H1 (cell line): ENCODE results near the gene RPTOR. TPM values are rescaled to one million over a fixed set of nuclear protein-coding genes. Genes with fewer than 3 reads are reported as not detected.
A peak's percentile ranks its signal among the peaks of the same experiment; 100 is the strongest.

ENCODE experiments used
- CTCF ChIA-PET: fragments of 300-600 bp; sonication (Branson Sonifier 250); formaldehyde crosslinking; loops from one replicate; lab custom pipeline; 2021; ENCODE audit not compliant: partially characterized antibody; lab: Charles Lee
- POLR2A ChIA-PET: fragments of 300-600 bp; sonication (Branson Sonifier 250); formaldehyde crosslinking; loops from one replicate; lab custom pipeline; 2021; ENCODE audit warnings: inconsistent platforms; ENCODE audit not compliant: partially characterized antibody; lab: Charles Lee
- DNase-seq, 2 experiments: peaks; one replicate each; pipeline versions ENCODE4 v3.0.0 to v3.0.0-alpha.2; 2010 to 2022; ENCODE audit warnings: low spot score in 2 of 2, low read depth in 1 of 2, mixed read lengths in 1 of 2
- FAIRE-seq: peaks from 2 replicates; lab custom pipeline; 2011; peaks lifted over from hg19 to GRCh38; lab: Jason Lieb, UNC
- H2AFZ ChIP-seq: 2 replicates; pipeline ENCODE4 v1.8.1; 2012; ENCODE audit warnings: low read length, inconsistent platforms
- H2AK5ac ChIP-seq: 2 replicates; pipeline ENCODE4 v1.6.1; 2013; ENCODE audit warnings: low read depth, low read length
- H2BK120ac ChIP-seq: replicated peaks from 2 replicates; pipeline ENCODE3; 2013; ENCODE audit warnings: low read depth, low read length, inconsistent platforms
- H2BK12ac ChIP-seq: 2 replicates; pipeline ENCODE4 v1.6.1; 2013; ENCODE audit warnings: low read depth, low read length
- H2BK15ac ChIP-seq: 2 replicates; pipeline ENCODE4 v1.6.1; 2013; ENCODE audit warnings: low read length
- H2BK20ac ChIP-seq: 2 replicates; pipeline ENCODE4 v1.6.1; 2013; ENCODE audit warnings: low read length
- H2BK5ac ChIP-seq: 2 replicates; pipeline ENCODE4 v1.6.1; 2013; ENCODE audit warnings: low read depth, low read length
- H3K14ac ChIP-seq: 2 replicates; pipeline ENCODE4 v1.6.1; 2013; ENCODE audit warnings: inconsistent platforms; ENCODE audit not compliant: insufficient read length
- H3K18ac ChIP-seq: 2 replicates; pipeline ENCODE4 v1.6.1; 2013; ENCODE audit warnings: low read length; ENCODE audit errors: extremely low read depth
- H3K23ac ChIP-seq: 2 replicates; pipeline ENCODE4 v1.6.1; 2013; ENCODE audit warnings: inconsistent platforms; ENCODE audit not compliant: insufficient read length
- H3K23me2 ChIP-seq: 2 replicates; pipeline ENCODE4 v1.6.1; 2013; ENCODE audit warnings: low read depth, low read length
- H3K27ac ChIP-seq: 2 replicates; pipeline ENCODE4 v1.6.1; 2011; ENCODE audit warnings: low read depth, low read length, inconsistent platforms
- H3K27me3 ChIP-seq, 4 experiments: replicated peaks in 1 of 4; 1 replicate in 1 of 4; 2 replicates in 3 of 4; pipeline versions ENCODE4 v1.6.1 to v1.8.1; 2011 to 2013; ENCODE audit warnings: low read length in 3 of 4, mild to moderate bottlenecking in 3 of 4, inconsistent platforms in 2 of 4, mixed read lengths in 2 of 4, moderate library complexity in 1 of 4; ENCODE audit not compliant: control insufficient read depth in 3 of 4, insufficient read depth in 3 of 4; ENCODE audit errors: extremely low read depth in 1 of 4
- H3K36me3 ChIP-seq, 4 experiments: 2 replicates each; pipeline versions ENCODE4 v1.6.1 to v1.8.1; 2011 to 2013; ENCODE audit warnings: mild to moderate bottlenecking in 4 of 4, low read length in 3 of 4, moderate library complexity in 2 of 4, control low read depth in 1 of 4, inconsistent platforms in 1 of 4; ENCODE audit not compliant: insufficient read depth in 4 of 4, control insufficient read depth in 2 of 4
- H3K4ac ChIP-seq: replicated peaks from 2 replicates; pipeline ENCODE3; 2013; ENCODE audit warnings: low read length, low read depth, mixed read lengths, inconsistent platforms; ENCODE audit not compliant: insufficient read length
- H3K4me1 ChIP-seq, 4 experiments: replicated peaks in 1 of 4; 1 replicate in 1 of 4; 2 replicates in 3 of 4; pipeline versions ENCODE4 v1.6.1 to v1.8.1; 2011 to 2013; ENCODE audit warnings: low read length in 3 of 4, inconsistent platforms in 2 of 4, mixed read lengths in 1 of 4; ENCODE audit not compliant: insufficient read depth in 4 of 4, control insufficient read depth in 3 of 4
- H3K4me2 ChIP-seq, 2 experiments: 2 replicates each; pipeline versions ENCODE4 v1.6.1 to v1.8.1; 2011 to 2013; ENCODE audit warnings: low read depth in 2 of 2, low read length in 2 of 2, control low read depth in 1 of 2, inconsistent platforms in 1 of 2, mild to moderate bottlenecking in 1 of 2; ENCODE audit not compliant: insufficient read depth in 1 of 2
- H3K4me3 ChIP-seq, 4 experiments: fragments of 200-600, 300-600 bp in 1 of 4; sonication (generic), shearing (Covaris generic), sonication (Bioruptor Twin) in 1 of 4; 2 replicates each; pipeline versions ENCODE4 v1.5.1 to v1.8.1; 2011 to 2016; ENCODE audit warnings: low read length in 4 of 4, low read depth in 3 of 4, control low read depth in 2 of 4, inconsistent platforms in 2 of 4, mild to moderate bottlenecking in 2 of 4, mixed read lengths in 1 of 4, moderate library complexity in 1 of 4; ENCODE audit not compliant: insufficient read depth in 2 of 4; ENCODE audit errors: extremely low read depth in 1 of 4
- H3K56ac ChIP-seq: replicated peaks from 2 replicates; pipeline ENCODE3; 2013; ENCODE audit warnings: low read depth, mild to moderate bottlenecking, mixed read lengths, low read length, inconsistent platforms; ENCODE audit not compliant: insufficient read length
- H3K79me1 ChIP-seq: 2 replicates; pipeline ENCODE4 v1.6.1; 2013; ENCODE audit warnings: low read depth, low read length, control low read depth
- H3K79me2 ChIP-seq, 2 experiments: 2 replicates each; pipeline versions ENCODE4 v1.6.1 to v1.8.1; 2012 to 2013; ENCODE audit warnings: low read length in 2 of 2, mild to moderate bottlenecking in 2 of 2, inconsistent platforms in 1 of 2; ENCODE audit not compliant: insufficient read depth in 2 of 2, control insufficient read depth in 1 of 2
- H3K9ac ChIP-seq, 4 experiments: replicated peaks in 1 of 4; 1 replicate in 1 of 4; 2 replicates in 3 of 4; pipeline versions ENCODE4 v1.6.1 to v1.8.1; 2011 to 2013; ENCODE audit warnings: low read depth in 3 of 4, low read length in 3 of 4, control low read depth in 2 of 4, mild to moderate bottlenecking in 2 of 4, moderate library complexity in 2 of 4, inconsistent platforms in 1 of 4; ENCODE audit errors: extremely low read depth in 1 of 4
- H3K9me3 ChIP-seq, 2 experiments: 2 replicates each; pipeline versions ENCODE4 v1.6.1 to v1.8.1; 2012 to 2013; ENCODE audit warnings: mild to moderate bottlenecking in 2 of 2, moderate library complexity in 2 of 2, control low read depth in 1 of 2, inconsistent platforms in 1 of 2, low read depth in 1 of 2, low read length in 1 of 2, mixed read lengths in 1 of 2; ENCODE audit not compliant: insufficient read depth in 2 of 2
- H4K20me1 ChIP-seq, 2 experiments: replicated peaks in 1 of 2; 2 replicates each; pipeline versions ENCODE3 to v1.8.1; 2011 to 2013; ENCODE audit warnings: inconsistent platforms in 2 of 2, low read length in 2 of 2, mild to moderate bottlenecking in 1 of 2; ENCODE audit not compliant: insufficient read depth in 2 of 2, control insufficient read depth in 1 of 2
- H4K5ac ChIP-seq: 2 replicates; pipeline ENCODE4 v1.6.1; 2013; ENCODE audit warnings: low read length, low read depth, mixed read lengths, inconsistent platforms; ENCODE audit not compliant: insufficient read length
- H4K8ac ChIP-seq: 2 replicates; pipeline ENCODE4 v1.8.0; 2013; ENCODE audit warnings: mild to moderate bottlenecking, moderate library complexity, low read length, inconsistent platforms; ENCODE audit not compliant: insufficient read depth; ENCODE audit errors: extremely low read depth
- H4K91ac ChIP-seq: replicated peaks from 2 replicates; pipeline ENCODE3; 2013; ENCODE audit warnings: low read length, mixed read lengths, inconsistent platforms; ENCODE audit not compliant: insufficient read length
- WGBS, 2 experiments: shearing (Covaris generic) in 1 of 2; methylation state at CpG; one replicate each; pipeline versions ENCODE4 v1.1.6 to v1.1.7; 2013 to 2015; ENCODE audit warnings: low lambda C conversion rate in 2 of 2, mixed read lengths in 2 of 2, inconsistent platforms in 1 of 2, low coverage in 1 of 2, missing lambda C conversion rate in 1 of 2; ENCODE audit not compliant: insufficient replicate concordance in 2 of 2, insufficient coverage in 1 of 2, insufficient read length in 1 of 2; ENCODE audit errors: extremely low coverage in 1 of 2, missing lambda C conversion rate in 1 of 2; 5-methylcytosine and 5-hydroxymethylcytosine counted together
- polyA plus RNA-seq, 7 experiments: library from polyadenylated mRNA; depleted of rRNA in 3 of 7; stranded (reverse) in 5 of 7; unstranded in 2 of 7; fragments of >200 nt in 5 of 7; fragments of 200-250 nt in 2 of 7; gene quantifications; 1 replicate in 5 of 7; 2 replicates in 1 of 7; 4 replicates in 1 of 7; pipeline versions ENCODE4 v1.2.1 to v1.2.3, GENCODE V29; 2011 to 2013; ENCODE audit warnings: missing spikeins in 2 of 7, mixed read lengths in 2 of 7
- total RNA-seq: library from RNA; stranded (reverse); fragmentation: NEBNext Ultra II Directional; extraction: Animal tissue kit (Norgen Biotek cat#: 25700); gene quantifications from 2 replicates; pipeline ENCODE4 v1.2.1, GENCODE V29; 2021
- TF ChIP-seq, protein P1 (sequence below), 3 experiments: IDR thresholded peaks; 1 replicate in 2 of 3; 2 replicates in 1 of 3; pipeline versions ENCODE4 v1.5.1 to v1.6.1; 2011; ENCODE audit warnings: low read length in 3 of 3, mild to moderate bottlenecking in 3 of 3, inconsistent platforms in 2 of 3, low read depth in 1 of 3, moderate library complexity in 1 of 3; ENCODE audit not compliant: insufficient read depth in 1 of 3; ENCODE audit errors: control extremely low read depth in 1 of 3

The RPTOR gene
- total and polyA plus RNA-seq, 2 of the 8 experiments (the other 6 are each of a cell fraction or from before 2014, with no cell fraction given) = 6.9 to 28.7 TPM

DNA sequence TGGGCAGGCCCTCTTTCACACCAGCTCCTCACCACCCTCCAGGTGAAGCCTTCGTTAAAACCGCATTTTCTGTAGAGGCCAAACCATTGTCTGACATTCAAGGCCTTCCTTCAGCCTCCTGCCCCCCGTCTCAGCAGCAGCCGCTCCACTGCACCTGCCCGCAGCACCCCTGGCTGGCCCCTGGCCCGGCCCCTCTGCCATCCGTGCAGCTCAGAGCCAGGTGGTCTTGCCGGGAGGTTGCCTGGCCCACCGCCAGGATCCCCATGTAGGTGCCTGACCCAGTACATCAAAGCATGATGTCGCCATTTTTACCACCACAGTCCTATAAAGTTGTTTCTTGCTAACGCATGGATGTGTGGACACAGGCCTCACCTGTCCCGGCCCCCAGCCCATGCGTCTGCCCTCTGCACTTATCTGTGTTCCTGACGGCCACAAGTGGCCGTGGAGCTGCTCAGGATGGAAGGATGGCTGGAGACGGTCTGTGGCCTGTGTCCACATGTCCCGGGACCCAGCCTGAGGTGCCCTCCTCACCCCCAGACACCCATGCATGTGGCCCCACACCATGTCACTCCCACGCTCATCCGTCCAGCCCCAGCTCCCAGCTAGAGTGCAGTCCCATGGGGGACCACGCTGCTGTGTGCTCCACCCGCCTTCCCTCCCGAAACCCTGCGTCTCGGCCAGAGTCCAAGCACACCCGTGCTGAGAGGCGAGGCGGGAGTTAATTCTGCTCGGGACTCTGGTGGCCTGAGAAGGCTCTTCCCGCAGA, 357.7 kb downstream of the RPTOR start:
- no peak overlapping the region for H3K4me2 ChIP-seq
- no peak overlapping the region for H3K4me3 ChIP-seq
- 0 out of 7 replicates have a peak, but pooled peaks cover 0 to 2% (median 0%) of the 10 kb centered on the region in 4 experiments for H3K4me1 ChIP-seq
- H3K36me3 ChIP-seq = no peaks in the 10 kb centered on the region
- ChIA-PET CTCF (interaction anchor here (1.2 to 1.4 kb wide), 2 partner anchors 90 to 327 kb away, joined by 3 read pairs; no protein-coding TSS in a partner anchor), POLR2A (no interaction called here)
- peak overlapping the region; percentile 73; the same call in 1 of the 2 replicates for H4K8ac ChIP-seq
- no peaks in the 10 kb centered on the region for H3K79me2 ChIP-seq
- WGBS, 2 experiments = 85% methylated on average over 29 of the region's 29 CpGs; no CpG with 5 or more reads in 1 of the 2 experiments
- no peak overlapping the region for H3K18ac ChIP-seq
- H3K27ac ChIP-seq = no peak overlapping the region
- H3K4ac ChIP-seq = peak overlapping the region; percentile 57
- DNase-seq (no peak), FAIRE-seq (no peak)
- H3K9me3 ChIP-seq = no peaks in the 10 kb centered on the region
- no peak overlapping the region for H2BK20ac ChIP-seq
- H2AK5ac ChIP-seq = no peak overlapping the region
- no peak overlapping the region for H3K23ac ChIP-seq
- no peak overlapping the region for H4K91ac ChIP-seq
- H3K23me2 ChIP-seq = no peaks in the 10 kb centered on the region
- no peak overlapping the region for H2AFZ ChIP-seq
- no peak overlapping the region for H4K5ac ChIP-seq
- no peaks in the 10 kb centered on the region for H3K27me3 ChIP-seq
- no peaks in the 10 kb centered on the region for H3K79me1 ChIP-seq
- H3K14ac ChIP-seq = no peak overlapping the region
- no peak overlapping the region for H2BK5ac ChIP-seq
- H3K9ac ChIP-seq = no peak overlapping the region
- H4K20me1 ChIP-seq = peaks cover 0 to 8% of the 10 kb centered on the region in 2 experiments
- H2BK120ac ChIP-seq = no peak overlapping the region
- no peak overlapping the region for H3K56ac ChIP-seq
- no peak overlapping the region for H2BK12ac ChIP-seq
- H2BK15ac ChIP-seq = no peak overlapping the region
- TF ChIP-seq, protein P1, sequence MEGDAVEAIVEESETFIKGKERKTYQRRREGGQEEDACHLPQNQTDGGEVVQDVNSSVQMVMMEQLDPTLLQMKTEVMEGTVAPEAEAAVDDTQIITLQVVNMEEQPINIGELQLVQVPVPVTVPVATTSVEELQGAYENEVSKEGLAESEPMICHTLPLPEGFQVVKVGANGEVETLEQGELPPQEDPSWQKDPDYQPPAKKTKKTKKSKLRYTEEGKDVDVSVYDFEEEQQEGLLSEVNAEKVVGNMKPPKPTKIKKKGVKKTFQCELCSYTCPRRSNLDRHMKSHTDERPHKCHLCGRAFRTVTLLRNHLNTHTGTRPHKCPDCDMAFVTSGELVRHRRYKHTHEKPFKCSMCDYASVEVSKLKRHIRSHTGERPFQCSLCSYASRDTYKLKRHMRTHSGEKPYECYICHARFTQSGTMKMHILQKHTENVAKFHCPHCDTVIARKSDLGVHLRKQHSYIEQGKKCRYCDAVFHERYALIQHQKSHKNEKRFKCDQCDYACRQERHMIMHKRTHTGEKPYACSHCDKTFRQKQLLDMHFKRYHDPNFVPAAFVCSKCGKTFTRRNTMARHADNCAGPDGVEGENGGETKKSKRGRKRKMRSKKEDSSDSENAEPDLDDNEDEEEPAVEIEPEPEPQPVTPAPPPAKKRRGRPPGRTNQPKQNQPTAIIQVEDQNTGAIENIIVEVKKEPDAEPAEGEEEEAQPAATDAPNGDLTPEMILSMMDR (IDR thresholded peaks at IDR 0.05; ENCODE audit: control extremely low read depth in 1 of 3, insufficient read depth in 1 of 3, low read depth in 1 of 3, low read length in 3 of 3) = no peak
